Measurements from ENCODE around the gene MGAM2. TPM values are rescaled to one million over a fixed set of nuclear protein-coding genes. Genes with fewer than 3 reads are reported as not detected.
"Not testable (repeated sequence)": the region's sequence is repeated elsewhere in the genome, so short reads cannot be mapped to it uniquely, and the experiment has no call there.

MGAM2 gene
- total RNA-seq, 1 donor, result not detected

- no peak overlapping the region for H3K4me3 ChIP-seq (ENCODE audit: low read depth, low read length)
Observed at GRCh38 chr7:142100634-142101033, 10.9 kb upstream of the MGAM2 start.

GRCh38 chr7:142101794-142102193 lies 9.7 kb upstream of the MGAM2 start:
- not testable (repeated sequence) for DNase-seq (ENCODE audit: low read depth); H3K4me3 ChIP-seq (ENCODE audit: low read depth, low read length)

More at GRCh38 chr7:142100634-142101033, 10.9 kb upstream of the MGAM2 start:
- no peak for TF ChIP-seq CTCF (IDR thresholded peaks at IDR 0.05; ENCODE audit: insufficient read depth, low read length)
- DNase-seq (ENCODE audit: low read depth), result no peak

GRCh38 chr7:142104550-142105527 lies 6.7 kb upstream of the MGAM2 start:
- H3K4me3 ChIP-seq (ENCODE audit: low read depth, low read length), result no peak overlapping the region
- no peak for TF ChIP-seq CTCF (IDR thresholded peaks at IDR 0.05; ENCODE audit: insufficient read depth, low read length)
- peak; percentile 2 for DNase-seq (ENCODE audit: low read depth)

GRCh38 chr7:142108728-142109505 lies 2.6 kb upstream of the MGAM2 start:
- TF ChIP-seq CTCF (IDR thresholded peaks at IDR 0.05; ENCODE audit: insufficient read depth, low read length), result no peak
- H3K4me3 ChIP-seq (ENCODE audit: low read depth, low read length), result no peak overlapping the region
- DNase-seq (ENCODE audit: low read depth), result no peak

GRCh38 chr7:142110098-142110497 lies 1.4 kb upstream of the MGAM2 start:
- TF ChIP-seq CTCF (IDR thresholded peaks at IDR 0.05; ENCODE audit: insufficient read depth, low read length), result no peak
- DNase-seq (ENCODE audit: low read depth), result no peak
- H3K4me3 ChIP-seq (ENCODE audit: low read depth, low read length), result no peak overlapping the region

- DNase-seq (ENCODE audit: low read depth), result no peak
- no peak for TF ChIP-seq CTCF (IDR thresholded peaks at IDR 0.05; ENCODE audit: insufficient read depth, low read length)
- H3K4me3 ChIP-seq (ENCODE audit: low read depth, low read length), result no peak overlapping the region
Observed at GRCh38 chr7:142110638-142111037, 880 bp upstream of the MGAM2 start.

GRCh38 chr7:142112086-142112485 lies 568 bp downstream of the MGAM2 start:
- no peak for TF ChIP-seq CTCF (IDR thresholded peaks at IDR 0.05; ENCODE audit: insufficient read depth, low read length)
- no peak for DNase-seq (ENCODE audit: low read depth)
- no peak overlapping the region for H3K4me3 ChIP-seq (ENCODE audit: low read depth, low read length)

All from fibroblast of the aortic adventitia (primary cell).